GM21360 (cell line): Measurements from ENCODE around the gene PRKAG1.

Experiments used
- ATAC-seq: cut with Tn5 transposase; IDR thresholded peaks from one replicate; pipeline ENCODE4 v1.9.1; 2021; ENCODE audit warnings: mild to moderate bottlenecking, moderate library complexity; ENCODE audit not compliant: unreplicated experiment

The PRKAG1 gene

GRCh38 chr12:49015196-49015595, 3.4 kb downstream of the PRKAG1 start:
- ATAC-seq: no peak

GRCh38 chr12:49014547-49014946, 4.0 kb downstream of the PRKAG1 start:
- ATAC-seq: no peak

GRCh38 chr12:49013428-49013827, 5.1 kb downstream of the PRKAG1 start:
- no peak for ATAC-seq

- no peak for ATAC-seq
These were observed 5.8 kb downstream of the PRKAG1 start for GRCh38 chr12:49012739-49013138.

- no peak for ATAC-seq
These were observed 8.4 kb downstream of the PRKAG1 start for GRCh38 chr12:49010092-49010668.

GRCh38 chr12:49008943-49009342, 9.6 kb downstream of the PRKAG1 start:
- no peak for ATAC-seq

GRCh38 chr12:49000346-49000745, 18.2 kb downstream of the PRKAG1 start:
- no peak for ATAC-seq

- ATAC-seq: no peak
These were observed 19.0 kb downstream of the PRKAG1 start, which contains the start of gene DDN for GRCh38 chr12:48999371-49000131. Gene DDN, minus strand, starts transcription at chr12:48999375. Its CDS starts 88 bp downstream, at chr12:48999287.

GRCh38 chr12:48998497-48999353, 19.9 kb downstream of the PRKAG1 start:
- ATAC-seq: no peak

- peak; percentile 39 for ATAC-seq
These were observed 20.7 kb downstream of the PRKAG1 start for GRCh38 chr12:48997719-48998496.

- no peak for ATAC-seq
These were observed 21.5 kb downstream of the PRKAG1 start for GRCh38 chr12:48996794-48997718.

- ATAC-seq: no peak
These were observed 23.3 kb downstream of the PRKAG1 start for GRCh38 chr12:48995086-48995879.

GRCh38 chr12:48994224-48995085, 24.1 kb downstream of the PRKAG1 start:
- ATAC-seq: no peak

- ATAC-seq: no peak
These were observed 24.8 kb downstream of the PRKAG1 start for GRCh38 chr12:48993787-48994186.

GRCh38 chr12:48991247-48992050, 27.1 kb downstream of the PRKAG1 start:
- ATAC-seq: no peak

GRCh38 chr12:48990552-48990951, 28.0 kb downstream of the PRKAG1 start:
- ATAC-seq: no peak

GRCh38 chr12:48988030-48988649, 30.4 kb downstream of the PRKAG1 start:
- ATAC-seq: no peak
